Measurements from ENCODE around the gene CACNA1D.

Gene CACNA1D

GRCh38 chr3:53863145-53863544, 368.7 kb downstream of the CACNA1D start:
- DNase-seq: no peak

All from activated T-cell treated with anti-CD3 and anti-CD28 coated beads for 4 hours (primary cell).